ENCODE results near the gene IL12RB2.
"Not testable (repeated sequence)": the region's sequence is repeated elsewhere in the genome, so short reads cannot be mapped to it uniquely, and the experiment has no call there.

IL12RB2 gene

GRCh38 chr1:67390041-67390887, 82.6 kb downstream of the IL12RB2 start:
- ATAC-seq, result no peak
- peaks cover 6% of the 10 kb centered on the region for H3K9me3 Mint-ChIP-seq
- no peak overlapping the region for H3K4me3 Mint-ChIP-seq
- no peaks in the 10 kb centered on the region for H3K27me3 Mint-ChIP-seq
- no peak overlapping the region for H3K27ac Mint-ChIP-seq
- H3K36me3 Mint-ChIP-seq, result peaks cover 25% of the 10 kb centered on the region
- peaks cover 6% of the 10 kb centered on the region for H3K4me1 Mint-ChIP-seq

GRCh38 chr1:67393240-67393639, 85.6 kb downstream of the IL12RB2 start:
- Mint-ChIP-seq H3K27me3 (no peaks in the 10 kb centered on the region), H3K4me1 (peaks cover 6% of the 10 kb centered on the region), H3K9me3 (no peaks in the 10 kb centered on the region), H3K4me3 (no peak overlapping the region), H3K27ac (no peak overlapping the region), H3K36me3 (peaks cover 40% of the 10 kb centered on the region)
- ATAC-seq, result no peak

DNA sequence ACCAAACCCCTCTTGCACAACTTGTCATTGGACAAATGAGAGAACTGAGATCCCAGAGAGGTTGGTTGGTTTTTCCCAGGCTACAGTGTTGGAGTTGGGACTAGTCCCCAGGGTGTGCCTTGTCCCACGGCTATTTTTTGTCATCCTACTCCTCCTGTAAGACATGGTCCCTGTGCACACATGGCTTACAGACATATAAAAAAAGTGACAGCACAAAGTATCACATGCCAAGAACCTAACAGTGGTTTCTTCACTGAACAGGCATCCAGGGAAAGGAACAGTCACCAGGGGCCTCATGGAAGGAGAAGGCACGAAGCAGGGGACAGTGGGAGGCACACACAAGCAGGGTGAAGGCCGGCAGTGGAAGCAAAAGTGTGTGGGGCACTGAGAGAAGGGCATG, 86.1 kb downstream of the IL12RB2 start:
- no peaks in the 10 kb centered on the region for H3K27me3 Mint-ChIP-seq
- peaks cover 43% of the 10 kb centered on the region for H3K36me3 Mint-ChIP-seq
- H3K27ac Mint-ChIP-seq, result no peak overlapping the region
- no peaks in the 10 kb centered on the region for H3K9me3 Mint-ChIP-seq
- peaks cover 6% of the 10 kb centered on the region for H3K4me1 Mint-ChIP-seq
- ATAC-seq, result no peak
- H3K4me3 Mint-ChIP-seq, result no peak overlapping the region

GRCh38 chr1:67394548-67394947, 86.9 kb downstream of the IL12RB2 start:
- H3K36me3 Mint-ChIP-seq, result peaks cover 43% of the 10 kb centered on the region
- no peaks in the 10 kb centered on the region for H3K9me3 Mint-ChIP-seq
- no peak overlapping the region for H3K27ac Mint-ChIP-seq
- H3K4me1 Mint-ChIP-seq, result peaks cover 6% of the 10 kb centered on the region
- no peak for ATAC-seq
- H3K27me3 Mint-ChIP-seq, result no peaks in the 10 kb centered on the region
- no peak overlapping the region for H3K4me3 Mint-ChIP-seq

GRCh38 chr1:67399199-67399993, 91.7 kb downstream of the IL12RB2 start:
- Mint-ChIP-seq H3K36me3 (peaks cover 25% of the 10 kb centered on the region), H3K4me1 (no peaks in the 10 kb centered on the region), H3K4me3 (no peak overlapping the region), H3K9me3 (no peaks in the 10 kb centered on the region), H3K27ac (no peak overlapping the region), H3K27me3 (no peaks in the 10 kb centered on the region)
- ATAC-seq, result no peak

GRCh38 chr1:67400029-67400786, 92.5 kb downstream of the IL12RB2 start:
- H3K27ac Mint-ChIP-seq, H3K4me1 Mint-ChIP-seq, H3K9me3 Mint-ChIP-seq, H3K4me3 Mint-ChIP-seq, H3K27me3 Mint-ChIP-seq, ATAC-seq: not testable (repeated sequence)
- H3K36me3 Mint-ChIP-seq, result peaks cover 24% of the 10 kb centered on the region

GRCh38 chr1:67401443-67401842, 93.8 kb downstream of the IL12RB2 start:
- no peaks in the 10 kb centered on the region for H3K9me3 Mint-ChIP-seq
- no peaks in the 10 kb centered on the region for H3K27me3 Mint-ChIP-seq
- no peaks in the 10 kb centered on the region for H3K4me1 Mint-ChIP-seq
- no peak overlapping the region for H3K4me3 Mint-ChIP-seq
- peaks cover 14% of the 10 kb centered on the region for H3K36me3 Mint-ChIP-seq
- no peak for ATAC-seq
- no peak overlapping the region for H3K27ac Mint-ChIP-seq

GRCh38 chr1:67404212-67404620, 96.5 kb downstream of the IL12RB2 start:
- no peaks in the 10 kb centered on the region for H3K27me3 Mint-ChIP-seq
- no peaks in the 10 kb centered on the region for H3K9me3 Mint-ChIP-seq
- ATAC-seq, result no peak
- H3K27ac Mint-ChIP-seq, result no peak overlapping the region
- peaks cover 5% of the 10 kb centered on the region for H3K36me3 Mint-ChIP-seq
- H3K4me1 Mint-ChIP-seq, result no peaks in the 10 kb centered on the region
- no peak overlapping the region for H3K4me3 Mint-ChIP-seq

GRCh38 chr1:67405473-67406245, 98.0 kb downstream of the IL12RB2 start:
- Mint-ChIP-seq H3K9me3 (no peaks in the 10 kb centered on the region), H3K4me1 (no peaks in the 10 kb centered on the region), H3K4me3 (no peak overlapping the region), H3K27ac (no peak overlapping the region), H3K27me3 (no peaks in the 10 kb centered on the region), H3K36me3 (peaks cover 20% of the 10 kb centered on the region)
- ATAC-seq, result no peak

DNA sequence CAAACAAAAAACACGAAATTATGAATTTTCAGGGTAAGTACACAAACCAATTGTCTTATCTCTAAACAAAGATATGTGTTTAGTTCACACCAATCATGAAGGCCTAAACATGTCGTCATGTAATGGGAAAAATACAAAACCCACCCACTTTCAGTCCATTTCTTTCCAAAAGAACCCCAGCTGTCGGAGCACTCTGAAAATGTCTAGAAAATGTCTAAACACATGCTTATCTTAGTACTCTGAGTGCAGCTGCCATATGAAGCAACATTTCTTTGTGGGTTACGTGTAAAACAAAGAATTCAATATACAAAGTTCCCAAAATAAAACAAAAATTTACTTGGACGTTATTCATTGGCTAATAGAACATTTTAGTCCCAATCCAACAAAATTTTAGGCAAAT, 99.8 kb downstream of the IL12RB2 start:
- no peak overlapping the region for H3K4me3 Mint-ChIP-seq
- no peak overlapping the region for H3K27ac Mint-ChIP-seq
- peaks cover 21% of the 10 kb centered on the region for H3K36me3 Mint-ChIP-seq
- no peak for ATAC-seq
- H3K4me1 Mint-ChIP-seq, result no peaks in the 10 kb centered on the region
- H3K9me3 Mint-ChIP-seq, result no peaks in the 10 kb centered on the region
- no peaks in the 10 kb centered on the region for H3K27me3 Mint-ChIP-seq

- H3K9me3 Mint-ChIP-seq, result no peaks in the 10 kb centered on the region
- no peak for ATAC-seq
- no peak overlapping the region for H3K27ac Mint-ChIP-seq
- no peaks in the 10 kb centered on the region for H3K27me3 Mint-ChIP-seq
- peaks cover 25% of the 10 kb centered on the region for H3K36me3 Mint-ChIP-seq
- H3K4me3 Mint-ChIP-seq, result no peak overlapping the region
- no peaks in the 10 kb centered on the region for H3K4me1 Mint-ChIP-seq
These were observed 100.5 kb downstream of the IL12RB2 start for GRCh38 chr1:67408148-67408547.

GRCh38 chr1:67413101-67413500, 105.4 kb downstream of the IL12RB2 start:
- peaks cover 48% of the 10 kb centered on the region for H3K36me3 Mint-ChIP-seq

GRCh38 chr1:67414574-67414973, 106.9 kb downstream of the IL12RB2 start:
- no peaks in the 10 kb centered on the region for H3K27me3 Mint-ChIP-seq
- ATAC-seq, result no peak

More at GRCh38 chr1:67413101-67413500, 105.4 kb downstream of the IL12RB2 start:
- H3K9me3 Mint-ChIP-seq, H3K27me3 Mint-ChIP-seq, H3K27ac Mint-ChIP-seq, ATAC-seq, H3K4me3 Mint-ChIP-seq: not testable (repeated sequence)
- peaks cover 17% of the 10 kb centered on the region for H3K4me1 Mint-ChIP-seq

GRCh38 chr1:67415041-67415440, 107.4 kb downstream of the IL12RB2 start:
- H3K4me3 Mint-ChIP-seq, result no peak overlapping the region
- peaks cover 52% of the 10 kb centered on the region for H3K36me3 Mint-ChIP-seq
- ATAC-seq, result no peak
- H3K9me3 Mint-ChIP-seq, result no peaks in the 10 kb centered on the region
- no peak overlapping the region for H3K27ac Mint-ChIP-seq
- H3K27me3 Mint-ChIP-seq, result no peaks in the 10 kb centered on the region
- H3K4me1 Mint-ChIP-seq, result peaks cover 17% of the 10 kb centered on the region

More at GRCh38 chr1:67414574-67414973, 106.9 kb downstream of the IL12RB2 start:
- Mint-ChIP-seq H3K4me1 (peaks cover 17% of the 10 kb centered on the region), H3K4me3 (no peak overlapping the region), H3K27ac (no peak overlapping the region), H3K9me3 (no peaks in the 10 kb centered on the region), H3K36me3 (peaks cover 52% of the 10 kb centered on the region)
